Cardiac septum (tissue), 1 donor: ENCODE measurements around the gene MORN1. TPM values are rescaled to one million over a fixed set of nuclear protein-coding genes. Genes with fewer than 3 reads are reported as not detected.

Source experiments
- DNase-seq: peaks from one replicate; pipeline ENCODE4 v3.0.0-alpha.2; 2020; ENCODE audit warnings: low spot score
- intact Hi-C: fragments of 100-400 bp; cut with DNase I; formaldehyde crosslinking; loops from one replicate; pipeline ENCODE4 v1.14.0; 2022
- total RNA-seq: library from RNA; stranded (reverse); fragmentation: NEBNext Ultra II Directional; extraction: Animal tissue kit (Norgen Biotek cat#: 25700); gene quantifications from one replicate; pipeline ENCODE4 v1.2.1, GENCODE V29; 2021
- donor health status: DM: no; HTN: no; CAD: no.

MORN1 gene
- total RNA-seq, 1 donor from 2014 or later, result 3.6 TPM

DNA sequence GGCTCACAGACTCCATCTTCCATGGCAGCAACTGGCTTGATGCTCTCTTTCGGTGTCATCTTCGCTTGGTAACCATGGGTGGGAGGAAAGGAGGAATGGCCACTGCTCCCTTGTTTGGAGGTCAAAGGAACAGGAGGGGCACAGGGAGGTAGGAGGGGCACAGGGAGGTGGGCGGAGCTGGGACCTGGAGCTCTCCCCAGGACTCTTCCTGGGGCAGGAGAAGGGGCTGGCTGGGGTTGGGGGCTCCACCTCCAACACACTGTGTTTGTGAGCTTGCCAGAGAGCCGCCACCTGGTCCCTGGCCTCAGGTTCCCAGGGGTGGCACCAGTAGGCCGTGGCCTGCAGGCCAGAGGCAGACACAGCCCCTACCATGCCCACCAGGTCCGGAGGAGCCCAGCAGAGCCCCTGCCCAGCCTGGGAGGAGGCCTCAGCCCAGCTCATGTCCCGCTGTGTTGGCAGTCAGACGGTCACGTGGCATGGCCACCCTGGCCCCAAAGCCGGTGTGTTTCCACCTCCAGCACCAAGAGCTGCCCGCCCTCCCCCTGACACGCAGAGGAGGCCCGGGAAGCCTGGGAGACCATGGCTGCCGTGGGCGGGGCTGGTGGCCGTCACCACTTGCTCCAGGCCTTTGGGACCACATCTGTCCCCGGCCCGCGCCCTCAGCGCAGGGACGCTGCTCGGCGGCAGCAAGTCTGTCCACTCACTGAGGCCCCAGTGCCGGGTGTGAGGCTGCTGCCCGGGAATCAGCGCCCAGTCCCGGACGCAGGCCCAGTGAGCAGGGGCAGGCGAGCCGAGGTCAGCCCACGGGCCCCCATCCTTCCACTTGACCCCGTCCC, 73.9 kb downstream of the MORN1 start:
- no peak for DNase-seq
- intact Hi-C loops, result loop anchor here (10.0 kb wide), 2 partner anchors 67 to 207 kb away; partner anchors contain the start of gene PANK4

DNA sequence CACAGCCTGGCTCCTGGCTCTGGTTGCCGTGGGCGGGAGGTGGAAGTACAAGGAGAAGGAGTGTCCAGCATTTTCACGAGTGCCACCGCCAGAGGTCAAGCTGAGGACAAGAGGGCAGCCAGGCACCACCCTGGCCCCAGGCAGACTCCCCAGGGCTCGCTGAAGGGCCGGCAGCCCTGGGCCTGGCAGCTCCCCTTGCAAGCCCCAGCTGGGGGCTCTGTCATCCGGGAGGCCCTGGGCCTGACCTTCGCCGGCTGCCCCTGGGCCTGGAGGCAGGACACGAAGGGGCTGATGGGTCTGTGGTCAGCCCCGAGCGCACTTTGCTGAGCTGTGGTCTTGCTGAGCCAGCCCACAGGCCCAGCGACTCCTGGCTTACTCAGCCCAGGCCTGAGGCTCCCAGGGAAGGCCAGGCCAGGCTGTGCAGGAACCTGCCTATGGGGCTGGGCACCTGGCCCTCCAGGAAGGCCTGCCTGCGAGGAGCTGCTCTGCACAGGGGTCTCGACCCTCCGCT, 74.8 kb downstream of the MORN1 start:
- intact Hi-C loops, result loop anchor here (10.0 kb wide), 2 partner anchors 68 to 208 kb away; partner anchors contain the start of gene PANK4
- DNase-seq, result no peak

DNA sequence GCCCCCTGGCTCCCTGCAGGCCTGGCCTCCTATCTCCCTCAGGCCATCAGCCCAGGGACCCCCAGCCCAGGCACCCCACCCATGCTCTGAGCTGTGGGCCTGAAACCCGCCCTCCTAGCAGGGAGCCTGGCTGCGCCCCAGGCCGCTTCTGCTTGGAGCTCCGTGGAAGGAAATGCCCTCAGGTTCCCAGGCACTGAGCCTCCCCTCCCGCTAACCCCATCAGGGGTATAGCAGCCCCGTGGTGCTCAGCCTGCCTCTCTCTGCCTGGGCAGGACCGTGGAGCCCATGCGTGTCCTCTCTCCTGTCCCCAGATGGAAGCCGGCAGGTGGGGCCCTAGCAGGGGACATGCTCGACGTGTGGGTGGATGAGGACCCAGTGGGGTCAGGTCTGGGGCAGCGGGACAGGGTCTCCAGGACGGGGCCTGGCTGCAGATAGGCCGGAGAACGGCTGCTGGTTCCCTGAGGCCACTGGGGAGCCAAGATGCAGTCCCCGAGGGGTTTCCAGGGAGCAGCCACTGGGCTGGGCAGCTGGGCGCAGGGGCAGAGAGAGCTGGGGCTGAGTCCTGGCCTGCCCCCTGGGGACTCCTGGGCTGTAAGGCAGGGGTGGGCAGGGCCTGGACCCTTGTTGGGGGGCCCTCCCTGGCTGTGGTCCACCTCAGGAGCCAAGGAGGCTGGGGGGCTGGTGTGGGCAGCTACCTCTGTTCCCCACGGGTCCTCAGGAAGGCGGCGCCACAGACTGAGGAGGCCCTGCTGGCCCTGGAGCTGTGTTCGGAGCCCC, 75.5 kb downstream of the MORN1 start:
- DNase-seq, result no peak

DNA sequence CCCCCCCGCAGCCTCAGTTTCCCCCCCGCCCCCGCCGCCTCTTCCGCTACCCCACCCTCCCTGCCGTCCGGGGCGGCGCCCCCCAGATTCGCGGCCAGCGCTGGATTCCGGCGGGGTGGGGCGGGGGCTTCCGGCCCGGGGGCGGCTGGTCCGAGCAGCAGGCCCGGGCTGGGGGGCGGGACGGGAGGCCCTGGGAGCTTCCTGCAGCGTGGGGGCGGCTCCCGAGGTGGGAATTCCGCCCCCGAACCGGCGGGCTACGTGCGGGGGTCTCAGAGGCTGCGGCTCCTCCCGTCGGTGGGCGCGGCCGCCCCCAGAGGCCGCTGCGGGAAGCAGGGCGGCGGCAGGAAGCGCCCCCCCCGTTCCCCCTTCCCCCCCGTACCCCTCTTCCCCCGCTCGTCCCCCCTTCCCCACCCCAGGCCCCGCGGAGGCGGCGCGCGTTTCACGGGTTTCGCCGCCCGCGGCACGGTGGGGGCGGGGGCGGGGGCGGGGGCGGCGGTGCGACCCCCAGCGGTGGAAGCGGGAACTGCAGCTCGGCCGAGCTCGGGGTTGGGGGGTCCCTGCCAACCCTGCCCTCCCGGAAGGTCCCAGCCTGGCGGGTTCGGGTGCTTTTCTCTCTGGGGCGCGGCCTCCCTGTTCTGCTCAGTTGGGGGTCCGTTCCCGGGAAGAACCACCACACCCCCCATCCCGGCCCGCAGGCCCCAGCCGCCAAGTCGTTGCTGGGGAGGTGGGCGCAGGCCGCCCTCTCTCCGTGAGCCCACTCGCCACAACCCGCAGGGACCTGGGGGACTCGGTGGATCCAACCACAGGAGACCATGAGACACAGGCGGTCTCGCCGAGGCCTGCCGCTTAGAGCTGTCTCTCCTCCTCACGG, 76.3 kb downstream of the MORN1 start:
- no peak for DNase-seq
- intact Hi-C loops, result loop anchor here (2.0 to 10.0 kb wide), 4 partner anchors 70 to 210 kb away; partner anchors contain the start of gene PANK4

More for the DNA sequence above, 75.5 kb downstream of the MORN1 start:
- intact Hi-C loops, result loop anchor here (2.0 to 10.0 kb wide), 4 partner anchors 69 to 209 kb away; partner anchors contain the start of gene PANK4

DNA sequence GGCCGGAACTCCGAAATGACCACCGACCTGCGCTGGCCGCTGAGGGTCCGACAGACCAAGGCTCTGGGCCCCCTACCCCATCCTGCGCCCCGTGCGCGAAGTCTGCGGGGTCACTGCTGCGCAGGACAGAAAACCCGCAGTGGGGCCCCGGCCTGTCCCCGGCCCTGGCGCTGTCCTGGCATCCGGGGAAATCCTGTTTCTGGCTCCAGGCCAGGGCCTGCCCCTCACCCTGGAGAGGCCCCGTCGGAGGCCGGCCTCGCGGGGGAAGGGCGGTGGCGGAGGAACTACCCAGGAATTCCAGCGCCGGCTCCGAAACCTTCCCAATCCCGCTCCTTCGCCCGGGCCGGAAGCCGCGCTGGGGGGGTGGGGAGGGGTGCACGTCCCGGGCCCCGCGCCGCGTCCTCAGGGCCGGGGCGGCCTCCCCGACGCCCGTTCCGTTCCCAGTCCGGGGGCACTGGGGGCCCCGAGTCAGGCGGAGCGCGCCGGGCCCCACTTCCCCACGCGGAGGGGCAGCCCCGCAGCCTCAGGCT, 77.0 kb downstream of the MORN1 start:
- intact Hi-C loops, result loop anchor here (2.0 to 10.0 kb wide), 4 partner anchors 70 to 210 kb away; partner anchors contain the start of gene PANK4
- DNase-seq, result no peak

DNA sequence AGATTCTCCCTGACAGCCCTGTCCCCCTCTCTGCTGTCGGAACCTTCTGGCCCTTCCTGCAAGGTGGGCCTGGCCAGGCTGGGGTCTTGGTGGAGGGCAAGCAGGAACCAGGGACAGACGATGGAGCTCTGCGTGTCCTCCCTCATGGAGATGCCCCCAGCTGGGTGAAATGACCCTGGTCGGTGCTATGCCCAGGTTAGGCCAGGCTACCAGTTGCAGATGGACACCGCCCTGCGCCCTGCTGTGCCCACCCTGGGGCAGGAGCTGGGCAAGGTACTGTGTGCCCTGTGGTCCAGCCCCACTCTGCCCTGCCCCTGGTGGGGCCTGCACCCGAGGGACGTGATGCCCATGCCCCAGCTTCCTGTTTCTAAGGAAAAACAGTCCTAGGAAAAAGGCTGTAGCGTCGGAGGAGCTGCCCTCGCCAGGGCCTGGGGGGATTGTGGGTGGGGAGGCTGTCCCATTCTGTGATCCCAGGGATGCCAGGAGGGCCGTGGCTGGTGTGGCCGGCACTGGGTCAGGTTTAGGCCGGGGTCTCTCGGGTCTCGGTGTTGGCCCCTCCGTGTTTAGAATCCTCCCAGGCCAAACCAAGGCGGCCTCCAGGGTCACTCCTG, 77.6 kb downstream of the MORN1 start:
- no peak for DNase-seq
- intact Hi-C loops, result loop anchor here (2.0 to 10.0 kb wide), 4 partner anchors 71 to 211 kb away; partner anchors contain the start of gene PANK4

DNA sequence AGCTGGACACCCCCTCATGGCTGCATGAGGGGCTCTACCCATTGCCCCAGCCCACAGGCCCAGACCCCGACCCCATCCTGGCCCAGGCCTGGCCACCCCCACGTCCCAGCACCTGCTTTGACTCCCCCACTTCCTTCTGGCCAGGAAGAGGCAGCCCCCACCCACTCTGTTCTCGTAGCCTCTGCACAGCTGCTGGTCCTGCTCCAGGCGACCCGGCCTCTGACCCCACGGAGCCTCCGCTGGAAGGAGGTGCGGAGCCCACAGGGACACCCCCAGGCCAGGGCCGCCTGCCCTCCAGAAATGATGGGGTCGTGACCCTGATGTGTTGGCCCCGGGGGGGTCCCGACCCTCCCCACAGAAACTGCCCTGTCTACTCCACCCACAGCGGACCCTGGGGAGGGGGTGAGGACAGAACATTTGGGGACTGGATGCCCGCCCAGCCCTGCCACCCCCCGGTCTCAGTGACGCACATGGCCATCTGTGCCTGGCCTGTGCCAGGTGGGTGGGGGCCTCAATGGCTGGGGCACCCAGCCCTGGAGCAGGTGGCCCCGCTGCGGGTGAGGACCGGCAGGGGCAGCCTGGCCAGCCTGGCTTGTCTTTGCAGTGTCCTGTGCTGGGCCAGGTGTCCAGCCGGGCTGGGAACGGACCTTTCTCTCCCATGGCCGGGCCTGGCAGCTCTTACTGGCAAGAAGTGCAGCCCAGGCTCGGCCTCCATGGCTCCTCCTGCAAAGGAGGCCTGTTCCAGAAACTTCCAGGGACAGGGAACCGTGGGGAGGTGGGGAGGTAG, 78.6 kb downstream of the MORN1 start:
- no peak for DNase-seq
- intact Hi-C loops, result loop anchor here (10.0 kb wide), 2 partner anchors 72 to 212 kb away; partner anchors contain the start of gene PANK4

DNA sequence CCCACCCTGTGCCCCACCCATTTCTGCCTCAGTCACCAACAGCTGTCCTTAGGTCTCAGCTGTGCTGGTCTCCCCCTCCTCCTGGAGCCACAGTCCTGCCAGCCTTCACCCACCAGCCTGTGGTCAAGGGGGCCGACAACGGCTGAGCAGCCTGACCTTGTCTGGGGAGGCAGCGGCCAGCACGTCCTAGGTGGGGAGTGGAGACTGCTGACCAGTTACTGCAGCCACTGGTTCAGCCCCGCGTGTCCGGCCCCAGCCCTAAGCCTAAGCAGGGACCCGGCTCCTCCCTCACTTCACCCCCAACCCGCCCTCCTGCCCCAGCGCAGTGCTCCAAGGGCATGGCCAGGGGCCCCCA, 79.2 kb downstream of the MORN1 start:
- no peak for DNase-seq
- intact Hi-C loops, result loop anchor here (10.0 kb wide), 2 partner anchors 73 to 213 kb away; partner anchors contain the start of gene PANK4

DNA sequence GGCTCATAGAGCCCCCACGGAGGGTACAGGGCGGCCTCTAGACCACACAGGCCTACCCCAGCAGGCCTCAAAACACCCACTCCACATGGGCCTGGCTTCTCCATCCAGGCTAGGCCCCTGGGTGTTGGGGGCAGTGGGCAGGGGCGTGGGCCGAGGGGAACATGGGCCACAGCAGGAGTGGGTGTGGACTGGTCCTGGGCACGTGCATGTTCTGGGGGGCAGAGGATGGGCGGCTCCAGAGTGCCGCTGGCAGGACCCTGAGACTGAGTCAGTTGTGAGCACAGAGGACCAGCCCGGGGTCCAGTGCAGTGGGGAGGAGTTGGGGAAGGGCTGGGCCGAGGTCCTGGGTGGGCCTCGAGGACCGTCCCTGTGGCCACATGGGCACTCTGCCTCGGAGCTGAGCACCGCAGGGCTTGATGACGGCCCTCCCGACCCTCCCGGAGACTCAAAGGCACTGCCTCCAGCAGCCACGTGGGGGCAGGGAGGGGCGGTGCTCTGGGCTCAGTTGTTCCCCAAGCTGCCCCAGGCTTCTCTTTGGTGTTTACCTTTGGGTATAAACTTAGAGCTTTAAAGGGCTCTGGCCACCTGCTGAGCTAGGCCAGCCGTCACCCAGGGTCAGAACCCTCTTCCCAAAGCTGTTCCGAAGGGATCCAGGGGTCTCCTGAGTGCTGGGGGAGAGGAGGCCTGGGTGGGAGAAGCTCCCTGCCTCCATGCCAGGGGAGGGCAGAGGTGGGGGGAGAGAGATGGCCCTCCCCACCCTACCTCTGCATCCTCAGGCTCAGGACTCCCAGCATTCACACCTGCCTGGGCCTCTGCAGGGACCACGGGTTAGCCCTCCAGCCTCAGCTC, 79.9 kb downstream of the MORN1 start:
- intact Hi-C loops, result loop anchor here (10.0 kb wide), 2 partner anchors 73 to 213 kb away; partner anchors contain the start of gene PANK4
- no peak for DNase-seq

DNA sequence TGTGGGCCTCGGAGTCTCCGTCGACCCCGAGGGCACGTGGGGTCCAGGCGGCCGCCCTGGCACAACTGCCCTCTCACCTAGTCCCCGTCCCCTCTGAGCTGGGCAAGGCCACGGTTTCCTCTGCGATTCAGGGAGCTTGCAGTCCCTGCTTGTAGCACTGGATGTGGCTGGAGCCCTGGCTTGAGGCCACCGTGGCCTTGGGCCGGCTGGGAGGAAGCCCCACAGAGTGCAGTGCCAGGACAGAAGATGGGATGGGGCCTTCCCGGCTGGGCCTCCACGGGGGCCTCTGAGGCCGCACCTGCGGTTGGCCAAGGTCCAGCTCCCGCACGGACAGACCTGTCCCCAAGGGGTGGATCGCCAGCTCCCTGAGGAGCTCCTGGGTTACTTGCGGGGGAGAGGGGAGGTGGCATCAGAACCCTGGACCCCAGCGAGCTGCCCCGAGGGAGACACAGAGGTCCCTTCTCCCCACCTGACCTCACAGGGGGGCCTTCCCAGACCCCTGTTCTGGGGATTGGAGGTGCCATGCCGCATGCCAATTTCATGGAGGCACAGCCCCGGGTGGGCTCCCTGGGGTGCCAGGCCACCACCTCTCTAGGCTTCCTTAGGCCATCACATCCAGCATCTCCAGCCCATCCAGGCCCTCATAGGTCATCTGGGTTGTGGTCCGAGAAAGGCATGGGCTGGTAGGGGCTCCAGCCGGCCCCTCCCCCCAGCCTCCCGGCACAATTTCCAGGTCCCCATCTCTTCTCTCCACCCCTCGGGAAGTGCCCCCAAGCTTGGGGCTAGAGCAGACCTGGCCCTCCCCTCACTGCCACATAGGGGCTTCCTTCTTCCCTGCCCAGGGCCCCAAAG, 80.8 kb downstream of the MORN1 start:
- intact Hi-C loops, result loop anchor here (10.0 kb wide), 2 partner anchors 74 to 214 kb away; partner anchors contain the start of gene PANK4

DNA sequence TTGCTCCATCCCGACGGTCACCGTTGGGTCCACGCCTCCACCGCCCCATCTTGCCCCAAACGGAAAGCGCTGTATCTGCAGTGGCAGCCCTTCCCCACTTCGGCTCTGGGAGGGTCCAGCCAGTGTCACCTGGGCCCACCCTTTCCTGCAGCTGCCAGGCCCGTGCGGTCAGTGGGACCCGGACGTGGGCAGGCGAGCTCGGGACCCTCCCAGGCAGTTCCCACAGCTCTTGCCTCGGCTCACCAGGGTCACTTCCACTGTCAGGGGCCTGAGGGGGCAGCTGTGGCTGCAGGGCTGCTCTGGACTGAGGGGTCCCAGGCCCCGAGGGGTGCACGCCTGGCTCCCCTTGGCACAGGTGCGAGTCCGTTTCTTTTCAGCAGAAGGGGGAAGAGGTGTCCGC, 82.5 kb downstream of the MORN1 start:
- intact Hi-C loops, result no loop called here
- DNase-seq, result no peak

More for the DNA sequence above, 80.8 kb downstream of the MORN1 start:
- DNase-seq, result no peak

DNA sequence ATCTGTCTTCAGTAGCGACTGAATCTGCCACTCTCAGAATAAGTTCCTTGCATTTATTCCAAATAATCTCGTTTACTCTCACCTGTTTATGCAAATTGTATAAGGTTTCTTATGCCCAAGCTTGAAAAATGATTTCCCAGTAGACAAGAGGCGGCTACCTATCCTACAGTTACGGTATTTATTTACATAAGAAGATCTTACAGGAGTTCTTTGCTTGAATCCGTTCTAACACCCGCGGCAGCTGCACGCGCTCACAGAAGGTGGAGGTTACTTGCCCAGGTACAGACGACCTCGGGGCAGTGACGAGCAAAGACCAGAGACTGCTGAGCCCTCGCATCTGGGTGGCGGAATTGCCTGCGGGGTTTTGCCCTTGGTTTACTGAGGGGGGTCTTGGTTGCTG, 83.4 kb downstream of the MORN1 start:
- intact Hi-C loops, result no loop called here
- DNase-seq, result no peak

DNA sequence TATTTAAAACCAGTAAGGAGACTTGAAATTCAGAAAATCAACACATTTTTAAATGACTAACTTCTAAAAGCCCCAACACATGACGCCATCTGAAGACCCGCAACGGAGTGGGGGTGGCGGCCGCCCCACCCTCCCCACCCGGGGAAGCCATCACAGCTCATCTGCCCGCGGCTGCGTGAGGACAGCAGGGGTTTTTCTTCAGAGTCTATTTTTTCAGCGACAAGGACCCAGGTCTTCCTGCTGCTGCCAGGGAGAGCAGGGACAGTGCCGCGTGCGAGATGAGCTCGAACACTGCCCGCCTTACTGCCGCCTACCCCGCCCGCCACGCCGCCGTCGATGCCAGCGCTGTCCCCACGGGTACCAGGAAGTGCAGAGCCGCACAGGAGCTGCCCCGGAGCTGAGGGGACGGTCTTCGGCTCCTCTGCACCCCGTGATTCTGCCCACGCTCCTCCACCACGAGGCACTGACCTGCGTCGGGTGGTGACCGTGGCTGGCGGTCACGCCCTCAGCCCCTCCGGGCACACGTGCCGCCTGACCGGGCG, 84.2 kb downstream of the MORN1 start:
- intact Hi-C loops, result no loop called here
- DNase-seq, result no peak

DNA sequence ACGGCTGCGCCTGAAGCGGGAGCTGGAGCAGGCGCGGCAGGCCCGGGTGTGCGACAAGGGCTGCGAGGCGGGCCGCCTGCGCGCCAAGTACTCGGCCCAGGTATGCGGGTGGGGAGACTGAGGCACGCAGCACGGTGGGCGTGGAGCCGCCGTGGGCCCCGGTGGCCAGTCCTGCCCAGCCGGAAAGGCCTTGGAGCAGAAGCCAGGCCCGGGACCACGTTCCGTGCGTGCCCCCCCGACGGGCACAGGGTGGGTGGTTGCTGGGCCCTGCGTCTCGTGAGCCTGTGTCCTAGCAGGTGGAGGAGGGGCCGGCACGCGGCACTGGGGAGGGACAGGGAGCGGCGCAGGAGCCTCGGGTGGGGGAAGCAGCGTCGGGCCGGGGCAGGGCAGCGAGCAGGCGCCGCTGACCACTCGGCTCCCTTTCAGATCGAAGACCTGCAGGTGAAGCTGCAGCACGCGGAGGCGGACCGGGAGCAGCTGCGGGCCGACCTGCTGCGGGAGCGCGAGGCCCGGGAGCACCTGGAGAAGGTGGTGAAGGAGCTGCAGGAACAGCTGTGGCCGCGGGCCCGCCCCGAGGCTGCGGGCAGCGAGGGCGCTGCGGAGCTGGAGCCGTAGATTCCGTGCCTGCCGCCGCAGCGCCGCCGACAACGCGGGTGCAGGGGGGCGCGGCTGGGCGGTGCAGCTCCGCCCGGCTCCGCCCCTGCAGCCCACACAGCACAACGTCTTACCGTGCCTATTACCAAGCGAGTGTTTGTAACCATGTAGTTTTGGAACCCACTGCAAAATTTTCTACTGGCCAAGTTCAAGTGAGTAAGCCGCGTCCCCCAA, 85.0 kb downstream of the MORN1 start:
- DNase-seq, result no peak

More for the DNA sequence above, 85.0 kb downstream of the MORN1 start:
- intact Hi-C loops, result no loop called here
